K562 (cell line): Measurements from ENCODE around the gene TCEANC2. TPM values are rescaled to one million over a fixed set of nuclear protein-coding genes. Genes with fewer than 3 reads are reported as not detected.
A peak's percentile ranks its signal among the peaks of the same experiment; 100 is the strongest.

Experiments used
- ATAC-seq: fragments of 200-7000 bp; cut with Tn5 transposase; 3 replicates; pipeline ENCODE4 v1.9.1; 2020; ENCODE audit warnings: moderate library complexity
- BruUV-seq: library from RNA; stranded (reverse); fragments of 400-500 nt; replicated peaks from 2 replicates; lab custom pipeline; 2021; lab: Mats Ljungman, UMichigan
- CTCF ChIA-PET: fragments of 300-600 bp; formaldehyde crosslinking; extraction: SDS; loops from one replicate; lab custom pipeline; 2021; ENCODE audit warnings: low intra/inter-chr PET ratio; lab: Yijun Ruan, JAX
- POLR2A ChIA-PET: fragments of 300-600, 350-650 bp; sonication (Branson Sonifier 250); formaldehyde crosslinking; extraction: SDS; loops from one replicate; lab custom pipeline; 2021; ENCODE audit warnings: antibody characterized with exemption, inconsistent platforms; lab: Yijun Ruan, JAX
- DNase-seq, 4 experiments: peaks; one replicate each; pipeline versions ENCODE4 v3.0.0 to v3.0.0-alpha.2; 2011 to 2018; ENCODE audit warnings: low spot score in 3 of 4, mixed read lengths in 3 of 4; ENCODE audit errors: extremely low read depth in 1 of 4
- FAIRE-seq: peaks from 2 replicates; lab custom pipeline; 2011; peaks lifted over from hg19 to GRCh38; lab: Jason Lieb, UNC
- H2AFZ ChIP-seq: 2 replicates; pipeline ENCODE4 v1.6.0; 2011; ENCODE audit warnings: low read depth, low read length, control low read depth, inconsistent platforms
- H3K27ac ChIP-seq: fragments of 200-600 bp; 3 replicates; pipeline ENCODE4 v1.8.0; 2011; ENCODE audit warnings: low read depth, mild to moderate bottlenecking, control low read depth, inconsistent platforms, low read length, moderate library complexity, mixed read lengths; ENCODE audit errors: extremely low read depth
- H3K27me3 ChIP-seq, 2 experiments: fragments of 300-600 bp in 1 of 2; 2 replicates in 1 of 2; 3 replicates in 1 of 2; pipeline versions ENCODE4 v1.6.0 to v1.8.0; 2011; ENCODE audit warnings: inconsistent platforms in 2 of 2, low read length in 2 of 2, mild to moderate bottlenecking in 1 of 2, mixed read lengths in 1 of 2, moderate library complexity in 1 of 2; ENCODE audit not compliant: control insufficient read depth in 2 of 2, insufficient read depth in 2 of 2
- H3K36me3 ChIP-seq: fragments of 300-600 bp; 3 replicates; pipeline ENCODE4 v1.8.0; 2011; ENCODE audit warnings: mild to moderate bottlenecking, low read length, inconsistent platforms; ENCODE audit not compliant: control insufficient read depth, insufficient read depth
- H3K4me1 ChIP-seq, 2 experiments: fragments of 200-600 bp in 1 of 2; replicated peaks in 1 of 2; 2 replicates in 1 of 2; 3 replicates in 1 of 2; pipeline versions ENCODE4 v1.5.1 to v1.8.0; 2011; ENCODE audit warnings: inconsistent platforms in 2 of 2, low read length in 2 of 2, mild to moderate bottlenecking in 1 of 2, mixed read lengths in 1 of 2, moderate library complexity in 1 of 2; ENCODE audit not compliant: control insufficient read depth in 2 of 2, insufficient read depth in 2 of 2
- H3K4me2 ChIP-seq: 2 replicates; pipeline ENCODE4 v1.6.1; 2011; ENCODE audit warnings: low read length, control low read depth, inconsistent platforms, mixed read lengths; ENCODE audit not compliant: insufficient read depth
- H3K4me3 ChIP-seq: fragments of 200-600 bp; sonication (generic), shearing (Covaris generic); 2 replicates; pipeline ENCODE4 v1.5.1; 2016; ENCODE audit warnings: control low read depth, inconsistent platforms
- H3K79me2 ChIP-seq: fragments of 200-600 bp; 3 replicates; pipeline ENCODE4 v1.8.0; 2011; ENCODE audit warnings: low read length, inconsistent platforms; ENCODE audit not compliant: control insufficient read depth, insufficient read depth
- H3K9ac ChIP-seq, 2 experiments: 2 replicates each; pipeline versions ENCODE4 v1.6.0 to v1.6.1; 2011; ENCODE audit warnings: low read depth in 2 of 2, low read length in 2 of 2, control low read depth in 1 of 2, inconsistent platforms in 1 of 2, mild to moderate bottlenecking in 1 of 2, mixed read lengths in 1 of 2; ENCODE audit not compliant: insufficient read depth in 1 of 2
- H3K9me1 ChIP-seq: one replicate; pipeline ENCODE4 v1.6.0; 2011; ENCODE audit warnings: inconsistent platforms, mild to moderate bottlenecking, low read length, moderate library complexity; ENCODE audit not compliant: control insufficient read depth, insufficient read depth
- H3K9me3 ChIP-seq: replicated peaks from 2 replicates; pipeline ENCODE4 v1.5.1; 2011; ENCODE audit warnings: low read depth, low read length, inconsistent platforms; ENCODE audit not compliant: control insufficient read depth, insufficient read depth
- H4K20me1 ChIP-seq: replicated peaks from 2 replicates; pipeline ENCODE4 v1.6.1; 2011; ENCODE audit warnings: low read length, inconsistent platforms, mixed read lengths; ENCODE audit not compliant: control insufficient read depth, insufficient read depth
- KAT7 ChIP-seq: sonication (generic); formaldehyde crosslinking; IDR thresholded peaks from 2 replicates; pipeline ENCODE4 v1.8.0; 2022; ENCODE audit warnings: missing genetic modification reagents, mild to moderate bottlenecking, borderline replicate concordance
- PBX2 ChIP-seq, 2 experiments: IDR thresholded peaks in 1 of 2; conservative IDR thresholded peaks in 1 of 2; 2 replicates each; pipeline ENCODE4 v1.6.1; 2016; ENCODE audit warnings: low read depth in 2 of 2, mild to moderate bottlenecking in 1 of 2, missing compliant biosample characterization in 1 of 2, missing genetic modification characterization in 1 of 2, moderate library complexity in 1 of 2
- TAF7 ChIP-seq: fragments of 450-650 bp; IDR thresholded peaks from 2 replicates; pipeline ENCODE4 v1.6.1; 2016; ENCODE audit warnings: missing genetic modification characterization, missing compliant biosample characterization
- UBTF ChIP-seq, 2 experiments: IDR thresholded peaks; 2 replicates each; pipeline ENCODE4 v1.6.1; 2012; ENCODE audit warnings: improper control_type of control experiment in 2 of 2, low read depth in 2 of 2, low read length in 2 of 2, borderline replicate concordance in 1 of 2
- ZBTB11 ChIP-seq, 3 experiments: fragments of 200-800 bp in 1 of 3; fragments of 250-450 bp in 1 of 3; fragments of 450-650 bp in 1 of 3; sonication (Bioruptor Pico) in 1 of 3; sonication (Bioruptor generic) in 1 of 3; formaldehyde crosslinking in 1 of 3; IDR thresholded peaks; 2 replicates each; pipeline versions ENCODE4 v1.6.1 to v1.8.0; 2016 to 2022; ENCODE audit warnings: mild to moderate bottlenecking in 2 of 3, missing genetic modification characterization in 2 of 3, missing compliant biosample characterization in 1 of 3, moderate library complexity in 1 of 3
- ZNF143 ChIP-seq: sonication (generic); formaldehyde crosslinking; IDR thresholded peaks from 2 replicates; pipeline ENCODE4 v1.9.0; 2022; ENCODE audit warnings: mild to moderate bottlenecking, missing genetic modification reagents
- ZNF644 ChIP-seq: fragments of 200-800 bp; sonication (Bioruptor generic); IDR thresholded peaks from 2 replicates; pipeline ENCODE4 v1.6.1; 2016; ENCODE audit warnings: low read depth, missing genetic modification characterization, missing compliant biosample characterization
- WGBS: fragments of 100-300 bp; shearing (Covaris generic); methylation state at CpG from one replicate; pipeline ENCODE4 v1.1.6; 2016; ENCODE audit warnings: low coverage, mixed read lengths; ENCODE audit not compliant: insufficient coverage; ENCODE audit errors: missing lambda C conversion rate; 5-methylcytosine and 5-hydroxymethylcytosine counted together
- in situ Hi-C: fragments of 300-500 bp; cut with MboI; formaldehyde crosslinking; loops from 4 replicates; pipeline ENCODE4 v1.15.0; 2018; ENCODE audit warnings: inconsistent platforms, mixed read lengths
- intact Hi-C: fragments of 100-400 bp; cut with micrococcal nuclease; formaldehyde crosslinking; loops from 2 replicates; pipeline ENCODE4 v1.14.2; 2022
- polyA plus RNA-seq, 8 experiments: library from polyadenylated mRNA; depleted of rRNA in 4 of 8; stranded (reverse) in 5 of 8; unstranded in 3 of 8; fragments of >200 nt; fragmentation: Nextera tagmentation in 2 of 8; fragmentation: Illumina TruSeq in 1 of 8; extraction: Ambion mirVana in 2 of 8; extraction: Trizol in 1 of 8; gene quantifications; 2 replicates each; pipeline versions ENCODE4 v1.2.1 to v1.2.3, GENCODE V29; 2011 to 2014; ENCODE audit warnings: inconsistent platforms in 1 of 8, missing spikeins in 1 of 8
- total RNA-seq, 7 experiments: library from RNA; depleted of rRNA in 6 of 7; stranded (reverse); fragments of >200 nt in 6 of 7; fragmentation: Illumina TruSeq in 2 of 7; extraction: Trizol in 2 of 7; gene quantifications; 2 replicates each; pipeline versions ENCODE4 v1.2.1 to v1.2.3, GENCODE V29; 2011 to 2021; ENCODE audit warnings: low replicate concordance in 1 of 7

The TCEANC2 gene
- total and polyA plus RNA-seq, 9 of the 15 experiments (the other 6 are each of a cell fraction or from before 2014, with no cell fraction given), result 3.3 to 10.2 (median 7.0) TPM

- POLR2A ChIA-PET, result interaction anchor here (1.0 to 1.6 kb wide), 7 partner anchors 9 to 833 kb away, joined by 3 to 8 read pairs (median 3); partner anchors contain the start of gene DHCR24
- Histone ChIP-seq H3K27ac (peak overlapping the region; percentile 87), H3K9ac (peak overlapping the region; percentile 87 to 95), H4K20me1 (no peaks in the 10 kb centered on the region), H3K9me3 (no peaks in the 10 kb centered on the region), H3K4me2 (peak overlapping the region; percentile 98), H3K4me1 (peaks cover 8% of the 10 kb centered on the region in 2 experiments; a peak in 4 of 5 replicates), H3K4me3 (peak overlapping the region; percentile 78), H2AFZ (peak overlapping the region; percentile 85), H3K79me2 (peaks cover 52% of the 10 kb centered on the region), H3K36me3 (peaks cover 9% of the 10 kb centered on the region; the same call in 1 of the 3 replicates), H3K9me1 (no peaks in the 10 kb centered on the region), H3K27me3 (no peaks in the 10 kb centered on the region)
- CTCF ChIA-PET, result no interaction called here
- DNase-seq (peak in 2 of 4 experiments; percentile 37 to 48), ATAC-seq (peak; percentile 8), FAIRE-seq (peak; percentile 66)
- TSS peak; percentile 83 for BruUV-seq
- 2% methylated on average over 21 of the region's 21 CpGs for WGBS
- intact Hi-C loops (loop anchor here (2.0 to 5.0 kb wide), 2 partner anchors 107 to 193 kb away; partner anchors contain the start of genes IFT25 and LRRC42), in situ Hi-C loops (no loop called here)
- TF ChIP-seq ZBTB11 (CRISPR knock-in tag; IDR thresholded peaks at IDR 0.05), result peak in 1 of 3 experiments; percentile 15; a peak in 1 of 6 replicates
- TF ChIP-seq KAT7 (CRISPR knock-in tag), result 0 out of 2 replicates have a peak, but pooled peaks have one; percentile 42
- TF ChIP-seq PBX2 (CRISPR knock-in tag; IDR thresholded peaks at IDR 0.05; ENCODE audit: low read depth), result no peak
- peak; percentile 78 for TF ChIP-seq PBX2 (tag; conservative IDR thresholded peaks at IDR 0.05; ENCODE audit: low read depth)
- TF ChIP-seq ZNF644 (tag), result peak; percentile 50; the same call in 1 of the 2 replicates
- peak; percentile 52; the same call in 1 of the 2 replicates for TF ChIP-seq TAF7 (tag)
- peak in 1 of 2 experiments; percentile 51; a peak in 1 of 4 replicates for TF ChIP-seq UBTF (IDR thresholded peaks at IDR 0.05; ENCODE audit: borderline replicate concordance in 1 of 2, low read depth in 2 of 2, low read length in 2 of 2)
- TF ChIP-seq ZNF143 (CRISPR knock-in tag), result 0 out of 2 replicates have a peak, but pooled peaks have one; percentile 63
These were observed 483 bp downstream of the TCEANC2 start for GRCh38 chr1:54053745-54054437.
